NB4 (cell line): ENCODE data around the gene TRAM2.

Experiments
- CTCF ChIP-seq: IDR thresholded peaks from one replicate; pipeline ENCODE4 v1.5.1; 2012; ENCODE audit warnings: low read depth, low read length
- MAX ChIP-seq: IDR thresholded peaks from 2 replicates; pipeline ENCODE4 v1.6.1; 2011; ENCODE audit warnings: low read depth, low read length
- POLR2A ChIP-seq: IDR thresholded peaks from 2 replicates; pipeline ENCODE4 v1.6.1; 2011; ENCODE audit warnings: mild to moderate bottlenecking; ENCODE audit not compliant: insufficient read length; ENCODE audit errors: extremely low read depth

- TF ChIP-seq CTCF (no peak), POLR2A (no peak), MAX (no peak)
Measured at GRCh38 chr6:52500238-52501129, 76.4 kb downstream of the TRAM2 start.
